ENCODE data around the gene DYSF. TPM values are rescaled to one million over a fixed set of nuclear protein-coding genes. Genes with fewer than 3 reads are reported as not detected.

The DYSF gene
- total RNA-seq, 4 donors from 2014 or later, result 0.93 to 3.2 (median 2.8) TPM

DNA sequence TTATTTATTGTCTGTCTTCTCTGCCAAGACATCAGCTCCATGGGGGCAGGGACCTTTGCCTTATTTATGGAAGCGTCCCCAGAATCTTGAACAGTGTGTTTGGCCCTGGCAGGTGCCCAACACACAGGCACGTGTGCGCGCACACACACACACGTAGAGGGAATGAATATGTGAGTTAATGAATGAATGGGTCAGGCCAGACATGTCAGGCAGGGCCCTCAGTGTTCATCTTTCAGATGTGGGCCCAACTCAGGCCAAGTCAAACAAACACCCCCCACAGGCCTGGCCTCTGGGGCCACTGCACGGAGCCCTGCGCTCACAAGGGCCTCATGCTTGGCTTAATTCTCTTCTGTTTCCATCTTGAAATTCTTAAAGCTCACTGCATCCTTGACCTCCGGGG is 54.1 kb downstream of the DYSF start:
- H3K4me3 ChIP-seq (ENCODE audit: low read depth, poor library complexity, severe bottlenecking), result no peak overlapping the region
- no peak for DNase-seq (ENCODE audit: low spot score in 2 of 2)
- 83 to 91% methylated on average over 8 of the region's 8 CpGs for WGBS, 2 donors
- TF ChIP-seq, protein P1, sequence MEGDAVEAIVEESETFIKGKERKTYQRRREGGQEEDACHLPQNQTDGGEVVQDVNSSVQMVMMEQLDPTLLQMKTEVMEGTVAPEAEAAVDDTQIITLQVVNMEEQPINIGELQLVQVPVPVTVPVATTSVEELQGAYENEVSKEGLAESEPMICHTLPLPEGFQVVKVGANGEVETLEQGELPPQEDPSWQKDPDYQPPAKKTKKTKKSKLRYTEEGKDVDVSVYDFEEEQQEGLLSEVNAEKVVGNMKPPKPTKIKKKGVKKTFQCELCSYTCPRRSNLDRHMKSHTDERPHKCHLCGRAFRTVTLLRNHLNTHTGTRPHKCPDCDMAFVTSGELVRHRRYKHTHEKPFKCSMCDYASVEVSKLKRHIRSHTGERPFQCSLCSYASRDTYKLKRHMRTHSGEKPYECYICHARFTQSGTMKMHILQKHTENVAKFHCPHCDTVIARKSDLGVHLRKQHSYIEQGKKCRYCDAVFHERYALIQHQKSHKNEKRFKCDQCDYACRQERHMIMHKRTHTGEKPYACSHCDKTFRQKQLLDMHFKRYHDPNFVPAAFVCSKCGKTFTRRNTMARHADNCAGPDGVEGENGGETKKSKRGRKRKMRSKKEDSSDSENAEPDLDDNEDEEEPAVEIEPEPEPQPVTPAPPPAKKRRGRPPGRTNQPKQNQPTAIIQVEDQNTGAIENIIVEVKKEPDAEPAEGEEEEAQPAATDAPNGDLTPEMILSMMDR (IDR thresholded peaks at IDR 0.05), result no peak
- TF ChIP-seq POLR2A (IDR thresholded peaks at IDR 0.05), result no peak
- intact Hi-C loops (cut with DNase I; ENCODE audit: low total_unique reads), result no loop called here

- intact Hi-C loops (cut with DNase I; ENCODE audit: low total_unique reads), result loop anchor here (5.0 kb wide), 1 partner anchor 208 kb away; no protein-coding TSS in a partner anchor
- DNase-seq (ENCODE audit: low spot score in 2 of 2), result peak; percentile 46 to 93
- TF ChIP-seq, protein P1 (IDR thresholded peaks at IDR 0.05), result peak in 1 of 3 donors; percentile 80
- no peak for TF ChIP-seq POLR2A (IDR thresholded peaks at IDR 0.05)
- H3K4me3 ChIP-seq (ENCODE audit: low read depth, poor library complexity, severe bottlenecking), result no peak overlapping the region
- WGBS, 2 donors, result 15% methylated on average over 6 of the region's 6 CpGs
These were observed 56.9 kb downstream of the DYSF start for GRCh38 chr2:71510196-71510807.

DNA sequence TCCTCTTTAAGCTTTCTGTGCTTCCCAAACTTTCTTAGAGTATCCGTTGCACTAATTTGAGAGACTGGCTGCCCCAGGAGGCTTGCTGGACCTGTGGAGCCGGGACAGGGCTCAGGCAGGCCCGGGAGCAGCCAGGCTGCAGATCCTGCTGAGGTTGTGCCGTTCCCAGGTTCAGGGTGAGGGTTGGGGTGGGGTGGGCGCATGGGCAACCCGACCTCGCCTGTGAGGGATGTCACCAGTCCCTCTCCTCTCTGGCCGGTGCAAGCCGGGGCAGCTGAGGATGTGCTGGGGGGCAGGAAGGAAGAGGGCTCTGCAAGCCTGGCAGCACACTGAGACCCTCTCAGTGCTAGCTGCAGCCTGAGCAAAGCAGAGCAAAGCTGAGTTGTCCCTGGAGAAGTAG is 57.6 kb downstream of the DYSF start:
- no peak for DNase-seq (ENCODE audit: low spot score in 2 of 2)
- WGBS, 2 donors, result 81 to 87% methylated on average over 8 to 9 of the region's 9 CpGs
- H3K4me3 ChIP-seq (ENCODE audit: low read depth, poor library complexity, severe bottlenecking), result no peak overlapping the region
- TF ChIP-seq, protein P1 (IDR thresholded peaks at IDR 0.05), result no peak
- intact Hi-C loops (cut with DNase I; ENCODE audit: low total_unique reads), result loop anchor here (5.0 kb wide), 1 partner anchor 209 kb away; no protein-coding TSS in a partner anchor

DNA sequence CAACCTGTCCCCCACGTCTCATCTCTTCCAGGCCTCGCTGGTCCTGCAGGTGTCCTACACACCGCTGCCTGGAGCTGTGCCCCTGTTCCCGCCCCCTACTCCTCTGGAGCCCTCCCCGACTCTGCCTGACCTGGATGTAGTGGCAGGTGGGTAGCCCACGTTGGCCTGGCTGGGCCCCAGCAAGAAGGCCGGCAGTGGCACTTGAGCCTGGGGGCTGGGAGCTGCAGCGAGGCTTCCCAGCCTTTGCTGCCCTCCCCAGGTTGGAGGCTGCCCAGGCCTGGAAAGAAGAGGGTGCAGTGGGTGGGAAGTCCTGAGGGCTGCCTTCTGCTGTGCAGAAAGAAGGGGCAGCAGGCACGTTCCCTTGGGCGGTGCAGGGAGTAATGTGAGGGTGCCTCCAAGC is 58.4 kb downstream of the DYSF start:
- WGBS, 2 donors, result 65 to 75% methylated on average over 5 to 10 of the region's 10 CpGs
- intact Hi-C loops (cut with DNase I; ENCODE audit: low total_unique reads), result loop anchor here (5.0 kb wide), 1 partner anchor 209 kb away; no protein-coding TSS in a partner anchor
- TF ChIP-seq, protein P1 (IDR thresholded peaks at IDR 0.05), result no peak
- TF ChIP-seq POLR2A (IDR thresholded peaks at IDR 0.05), result no peak
- no peak for DNase-seq (ENCODE audit: low spot score in 2 of 2)
- H3K4me3 ChIP-seq (ENCODE audit: low read depth, poor library complexity, severe bottlenecking), result no peak overlapping the region

- WGBS, 2 donors, result 73 to 93% methylated on average over 3 to 4 of the region's 4 CpGs
- intact Hi-C loops (cut with DNase I; ENCODE audit: low total_unique reads), result loop anchor here (5.0 kb wide), 1 partner anchor 210 kb away; no protein-coding TSS in a partner anchor
- no peak overlapping the region for H3K4me3 ChIP-seq (ENCODE audit: low read depth, poor library complexity, severe bottlenecking)
- DNase-seq (ENCODE audit: low spot score in 2 of 2), result no peak
- TF ChIP-seq, protein P1 (IDR thresholded peaks at IDR 0.05), result no peak
These were observed 59.0 kb downstream of the DYSF start for GRCh38 chr2:71512386-71512785.

GRCh38 chr2:71513096-71513495 is 59.7 kb downstream of the DYSF start:
- TF ChIP-seq, protein P1 (IDR thresholded peaks at IDR 0.05), result no peak
- no peak for TF ChIP-seq POLR2A (IDR thresholded peaks at IDR 0.05)
- H3K4me3 ChIP-seq (ENCODE audit: low read depth, poor library complexity, severe bottlenecking), result no peak overlapping the region
- 74 to 78% methylated on average over 11 of the region's 11 CpGs for WGBS, 2 donors
- DNase-seq (ENCODE audit: low spot score in 2 of 2), result no peak
- intact Hi-C loops (cut with DNase I; ENCODE audit: low total_unique reads), result loop anchor here (5.0 kb wide), 1 partner anchor 211 kb away; no protein-coding TSS in a partner anchor

Data from lower leg skin (tissue), 4 donors.